Measurements from ENCODE around the gene DNAH14.
A peak's percentile ranks its signal among the peaks of the same experiment; 100 is the strongest.

The DNAH14 gene

DNA sequence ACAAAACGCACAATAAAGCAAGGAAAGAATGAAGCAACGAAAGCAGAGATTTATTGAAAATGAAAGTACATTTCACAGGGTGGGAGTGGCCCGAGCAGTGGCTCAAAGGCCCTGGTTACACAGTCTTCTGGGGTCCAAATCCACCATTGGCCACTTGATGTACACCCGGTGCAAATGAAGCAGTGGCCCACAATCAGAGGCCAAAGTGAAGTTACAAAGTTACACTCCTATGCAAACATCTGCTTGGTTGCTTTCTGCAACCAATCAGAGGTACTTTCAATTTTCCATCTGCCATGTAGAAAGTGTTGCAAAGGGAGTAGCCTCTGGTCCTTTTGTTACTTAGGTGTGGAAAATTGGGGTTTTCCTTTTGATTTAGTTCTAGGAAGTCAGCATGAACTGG is 10.0 kb upstream of the DNAH14 start:
- no peak for TF ChIP-seq TEAD4 (IDR thresholded peaks at IDR 0.05)
- TF ChIP-seq, protein P1, sequence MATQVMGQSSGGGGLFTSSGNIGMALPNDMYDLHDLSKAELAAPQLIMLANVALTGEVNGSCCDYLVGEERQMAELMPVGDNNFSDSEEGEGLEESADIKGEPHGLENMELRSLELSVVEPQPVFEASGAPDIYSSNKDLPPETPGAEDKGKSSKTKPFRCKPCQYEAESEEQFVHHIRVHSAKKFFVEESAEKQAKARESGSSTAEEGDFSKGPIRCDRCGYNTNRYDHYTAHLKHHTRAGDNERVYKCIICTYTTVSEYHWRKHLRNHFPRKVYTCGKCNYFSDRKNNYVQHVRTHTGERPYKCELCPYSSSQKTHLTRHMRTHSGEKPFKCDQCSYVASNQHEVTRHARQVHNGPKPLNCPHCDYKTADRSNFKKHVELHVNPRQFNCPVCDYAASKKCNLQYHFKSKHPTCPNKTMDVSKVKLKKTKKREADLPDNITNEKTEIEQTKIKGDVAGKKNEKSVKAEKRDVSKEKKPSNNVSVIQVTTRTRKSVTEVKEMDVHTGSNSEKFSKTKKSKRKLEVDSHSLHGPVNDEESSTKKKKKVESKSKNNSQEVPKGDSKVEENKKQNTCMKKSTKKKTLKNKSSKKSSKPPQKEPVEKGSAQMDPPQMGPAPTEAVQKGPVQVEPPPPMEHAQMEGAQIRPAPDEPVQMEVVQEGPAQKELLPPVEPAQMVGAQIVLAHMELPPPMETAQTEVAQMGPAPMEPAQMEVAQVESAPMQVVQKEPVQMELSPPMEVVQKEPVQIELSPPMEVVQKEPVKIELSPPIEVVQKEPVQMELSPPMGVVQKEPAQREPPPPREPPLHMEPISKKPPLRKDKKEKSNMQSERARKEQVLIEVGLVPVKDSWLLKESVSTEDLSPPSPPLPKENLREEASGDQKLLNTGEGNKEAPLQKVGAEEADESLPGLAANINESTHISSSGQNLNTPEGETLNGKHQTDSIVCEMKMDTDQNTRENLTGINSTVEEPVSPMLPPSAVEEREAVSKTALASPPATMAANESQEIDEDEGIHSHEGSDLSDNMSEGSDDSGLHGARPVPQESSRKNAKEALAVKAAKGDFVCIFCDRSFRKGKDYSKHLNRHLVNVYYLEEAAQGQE (IDR thresholded peaks at IDR 0.05; ENCODE audit: low read depth) = no peak
- no peak for TF ChIP-seq YY1 (IDR thresholded peaks at IDR 0.05; ENCODE audit: low read depth)
- TF ChIP-seq FOXM1 (IDR thresholded peaks at IDR 0.05; ENCODE audit: borderline replicate concordance, low read depth) = no peak
- TF ChIP-seq, protein P2, sequence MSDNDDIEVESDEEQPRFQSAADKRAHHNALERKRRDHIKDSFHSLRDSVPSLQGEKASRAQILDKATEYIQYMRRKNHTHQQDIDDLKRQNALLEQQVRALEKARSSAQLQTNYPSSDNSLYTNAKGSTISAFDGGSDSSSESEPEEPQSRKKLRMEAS (IDR thresholded peaks at IDR 0.05) = no peak
- no peak for TF ChIP-seq EP300 (IDR thresholded peaks at IDR 0.05; ENCODE audit: borderline replicate concordance)
- TF ChIP-seq CREB1 (IDR thresholded peaks at IDR 0.05; ENCODE audit: low read depth) = no peak
- TF ChIP-seq CEBPB (IDR thresholded peaks at IDR 0.05) = no peak
- TF ChIP-seq, protein P3, sequence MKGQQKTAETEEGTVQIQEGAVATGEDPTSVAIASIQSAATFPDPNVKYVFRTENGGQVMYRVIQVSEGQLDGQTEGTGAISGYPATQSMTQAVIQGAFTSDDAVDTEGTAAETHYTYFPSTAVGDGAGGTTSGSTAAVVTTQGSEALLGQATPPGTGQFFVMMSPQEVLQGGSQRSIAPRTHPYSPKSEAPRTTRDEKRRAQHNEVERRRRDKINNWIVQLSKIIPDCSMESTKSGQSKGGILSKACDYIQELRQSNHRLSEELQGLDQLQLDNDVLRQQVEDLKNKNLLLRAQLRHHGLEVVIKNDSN (IDR thresholded peaks at IDR 0.05) = no peak
- no peak for TF ChIP-seq TAF1 (IDR thresholded peaks at IDR 0.05; ENCODE audit: low read depth)
- TF ChIP-seq EGR1 (IDR thresholded peaks at IDR 0.05) = no peak
- no peak for TF ChIP-seq TCF12 (IDR thresholded peaks at IDR 0.05; ENCODE audit: low read depth)
- TF ChIP-seq ZBTB7A (IDR thresholded peaks at IDR 0.05; ENCODE audit: low read depth) = no peak
- no peak for TF ChIP-seq RAD21 (IDR thresholded peaks at IDR 0.05; ENCODE audit: low read depth)
- no peak for TF ChIP-seq NFIC (IDR thresholded peaks at IDR 0.05)

DNA sequence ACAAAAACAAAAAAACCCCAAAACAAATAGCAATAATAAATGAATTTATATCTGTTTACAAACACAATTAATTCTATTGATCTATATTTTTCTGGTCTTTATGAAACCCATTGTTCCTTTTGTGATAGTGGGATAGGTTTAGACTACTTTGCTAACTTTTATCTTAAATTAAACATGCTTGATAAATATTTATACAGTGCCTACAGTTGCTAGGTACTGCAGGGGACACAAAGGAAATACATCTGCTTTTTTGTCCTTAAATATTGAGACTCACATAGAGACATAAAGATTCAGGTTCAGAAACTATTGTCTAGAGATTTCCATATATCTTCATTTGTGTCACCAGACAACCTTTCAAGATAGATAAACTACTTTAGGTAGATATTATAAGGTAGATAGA is 8.5 kb upstream of the DNAH14 start:
- no peak for TF ChIP-seq EP300 (IDR thresholded peaks at IDR 0.05; ENCODE audit: borderline replicate concordance)

DNA sequence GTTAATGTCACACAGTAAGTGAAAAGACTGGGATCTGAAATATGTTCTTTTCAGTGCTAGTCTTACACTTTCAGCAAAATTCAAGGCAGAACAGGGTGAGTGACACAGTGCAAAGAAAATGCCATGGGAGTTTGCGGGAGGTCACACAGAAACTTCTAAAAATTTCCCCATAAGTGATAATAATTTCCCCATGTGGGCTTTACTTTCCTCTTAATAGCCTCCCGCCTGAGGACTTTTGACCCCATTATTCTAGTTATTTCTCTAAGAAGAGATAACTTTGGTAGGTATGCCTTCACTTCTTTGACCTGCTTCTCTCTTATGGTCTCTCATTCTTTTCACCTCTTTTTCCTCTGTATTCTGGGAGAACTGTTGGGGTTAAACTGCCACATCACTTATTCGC is 8.1 kb upstream of the DNAH14 start:
- no peak for TF ChIP-seq CREB1 (IDR thresholded peaks at IDR 0.05; ENCODE audit: low read depth)
- TF ChIP-seq, protein P2 (IDR thresholded peaks at IDR 0.05) = no peak
- no peak for TF ChIP-seq CEBPB (IDR thresholded peaks at IDR 0.05)
- no peak for TF ChIP-seq NFIC (IDR thresholded peaks at IDR 0.05)
- no peak for TF ChIP-seq YY1 (IDR thresholded peaks at IDR 0.05; ENCODE audit: low read depth)
- no peak for TF ChIP-seq ZBTB7A (IDR thresholded peaks at IDR 0.05; ENCODE audit: low read depth)
- no peak for TF ChIP-seq EGR1 (IDR thresholded peaks at IDR 0.05)
- TF ChIP-seq FOXM1 (IDR thresholded peaks at IDR 0.05; ENCODE audit: borderline replicate concordance, low read depth) = no peak

DNA sequence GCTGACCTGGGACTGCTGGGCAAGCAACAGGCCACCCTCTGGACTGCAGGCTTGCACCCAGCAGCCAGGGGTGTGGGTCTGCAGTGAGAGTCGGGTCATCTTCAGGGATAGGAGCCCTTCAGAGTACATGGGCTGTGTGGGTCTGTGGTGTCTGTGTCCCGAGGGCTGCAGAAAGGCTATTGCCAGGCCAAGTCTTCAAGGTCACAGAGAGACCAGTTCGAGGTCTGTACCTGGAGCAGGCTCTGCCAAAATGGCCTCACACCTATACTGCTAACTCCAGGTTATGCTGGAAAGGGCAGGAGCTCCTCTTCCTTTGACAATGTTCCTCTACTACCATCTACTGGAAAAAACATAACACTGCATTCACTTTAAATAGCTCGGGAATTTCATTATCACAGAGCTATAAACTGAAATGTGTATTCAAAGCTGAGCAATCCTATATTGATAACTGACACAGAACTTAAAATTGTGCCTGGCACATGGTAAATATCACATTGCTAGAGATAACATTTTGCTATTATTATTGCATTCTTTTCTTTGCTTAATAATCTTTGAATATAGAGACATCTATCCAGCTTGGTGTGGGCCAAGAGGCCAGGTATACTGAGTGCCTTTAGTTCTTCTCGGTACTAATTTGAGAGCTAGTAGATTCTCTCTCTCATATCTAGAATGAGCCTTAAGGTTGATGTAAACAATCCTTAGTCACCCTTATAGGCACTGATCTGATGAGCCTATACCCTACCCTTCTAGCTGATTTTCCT is 6.9 kb upstream of the DNAH14 start:
- TF ChIP-seq YY1 (IDR thresholded peaks at IDR 0.05; ENCODE audit: low read depth) (no peak), RAD21 (IDR thresholded peaks at IDR 0.05; ENCODE audit: low read depth) (peak; percentile 72)

DNA sequence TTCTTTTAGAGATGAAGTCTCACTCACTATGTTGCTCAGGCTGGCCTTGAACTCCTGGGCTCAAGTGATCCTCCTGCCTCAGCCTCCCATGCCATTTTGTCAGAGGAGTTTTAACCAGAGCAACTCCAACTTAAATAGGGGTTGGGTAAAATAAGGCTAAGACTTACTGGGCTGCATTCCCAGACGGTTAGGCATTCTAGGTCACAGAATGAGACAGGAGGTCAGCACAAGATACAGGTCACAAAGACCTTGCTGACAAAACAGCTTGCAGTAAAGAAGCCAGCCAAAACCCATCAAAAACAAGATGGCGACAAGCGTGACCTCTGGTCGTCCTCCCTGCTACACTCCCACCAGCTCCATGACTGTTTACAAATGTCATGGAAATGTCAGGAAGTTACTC is 5.7 kb upstream of the DNAH14 start:
- no peak for TF ChIP-seq TAF1 (IDR thresholded peaks at IDR 0.05; ENCODE audit: low read depth)
- TF ChIP-seq NFIC (IDR thresholded peaks at IDR 0.05) = no peak
- TF ChIP-seq EP300 (IDR thresholded peaks at IDR 0.05; ENCODE audit: borderline replicate concordance) = no peak
- no peak for TF ChIP-seq ZBTB7A (IDR thresholded peaks at IDR 0.05; ENCODE audit: low read depth)
- TF ChIP-seq CREB1 (IDR thresholded peaks at IDR 0.05; ENCODE audit: low read depth) = no peak
- no peak for TF ChIP-seq YY1 (IDR thresholded peaks at IDR 0.05; ENCODE audit: low read depth)
- TF ChIP-seq, protein P3 (IDR thresholded peaks at IDR 0.05) = no peak
- no peak for TF ChIP-seq TEAD4 (IDR thresholded peaks at IDR 0.05)
- TF ChIP-seq, protein P1 (IDR thresholded peaks at IDR 0.05; ENCODE audit: low read depth) = no peak
- no peak for TF ChIP-seq TCF12 (IDR thresholded peaks at IDR 0.05; ENCODE audit: low read depth)
- no peak for TF ChIP-seq RAD21 (IDR thresholded peaks at IDR 0.05; ENCODE audit: low read depth)

DNA sequence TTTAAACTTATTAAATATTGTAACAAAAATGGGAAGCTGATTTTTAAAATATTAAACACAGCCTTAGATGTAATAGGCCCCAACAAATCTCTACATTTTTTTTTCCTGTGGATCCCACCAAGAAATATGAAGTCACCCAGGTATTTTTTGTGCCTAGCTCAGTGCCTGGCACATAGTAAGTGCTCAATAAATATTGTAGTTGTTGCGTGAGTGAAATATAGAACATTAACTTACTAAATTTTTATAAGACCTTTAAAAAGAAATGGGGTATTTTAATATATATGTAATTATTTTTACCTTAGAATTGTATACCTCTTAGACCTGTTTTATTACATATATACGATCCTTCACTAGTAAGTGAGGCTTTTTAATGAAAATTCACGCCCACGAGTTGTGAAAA is 569 bp upstream of the DNAH14 start:
- no peak for TF ChIP-seq TCF12 (IDR thresholded peaks at IDR 0.05; ENCODE audit: low read depth)
- TF ChIP-seq YY1 (IDR thresholded peaks at IDR 0.05; ENCODE audit: low read depth) = no peak
- no peak for TF ChIP-seq FOXM1 (IDR thresholded peaks at IDR 0.05; ENCODE audit: borderline replicate concordance, low read depth)
- TF ChIP-seq RAD21 (IDR thresholded peaks at IDR 0.05; ENCODE audit: low read depth) = no peak
- TF ChIP-seq, protein P1 (IDR thresholded peaks at IDR 0.05; ENCODE audit: low read depth) = no peak
- TF ChIP-seq, protein P2 (IDR thresholded peaks at IDR 0.05) = no peak
- no peak for TF ChIP-seq TAF1 (IDR thresholded peaks at IDR 0.05; ENCODE audit: low read depth)

All from Ishikawa (cell line).